GM12801 (cell line): Measurements from ENCODE around the gene OXLD1.

Experiments
- TF ChIP-seq, protein P1 (sequence below): IDR thresholded peaks from one replicate; pipeline ENCODE4 v1.5.1; 2011; ENCODE audit warnings: control low read depth; ENCODE audit not compliant: insufficient read length; ENCODE audit errors: extremely low read depth

OXLD1 gene

DNA sequence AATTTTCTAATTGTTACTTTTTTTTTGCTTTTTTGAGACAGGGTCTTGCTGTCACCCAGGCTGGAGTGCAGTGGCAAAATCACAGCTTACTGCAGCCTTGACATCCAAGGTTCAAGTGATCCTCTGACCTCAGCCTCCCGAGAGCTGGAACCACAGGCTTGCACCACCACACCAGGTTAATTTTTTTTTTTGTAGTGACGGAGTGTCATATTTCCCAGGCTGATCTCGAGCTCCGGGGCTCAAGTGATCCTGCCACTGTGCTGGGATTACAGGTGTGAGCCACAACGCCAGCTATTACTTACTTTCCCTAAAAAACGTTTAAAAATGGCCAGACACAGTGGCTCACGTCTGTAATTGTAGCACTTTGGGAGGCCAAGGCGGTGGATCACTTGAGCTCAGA is 36.1 kb downstream of the OXLD1 start:
- TF ChIP-seq, protein P1, sequence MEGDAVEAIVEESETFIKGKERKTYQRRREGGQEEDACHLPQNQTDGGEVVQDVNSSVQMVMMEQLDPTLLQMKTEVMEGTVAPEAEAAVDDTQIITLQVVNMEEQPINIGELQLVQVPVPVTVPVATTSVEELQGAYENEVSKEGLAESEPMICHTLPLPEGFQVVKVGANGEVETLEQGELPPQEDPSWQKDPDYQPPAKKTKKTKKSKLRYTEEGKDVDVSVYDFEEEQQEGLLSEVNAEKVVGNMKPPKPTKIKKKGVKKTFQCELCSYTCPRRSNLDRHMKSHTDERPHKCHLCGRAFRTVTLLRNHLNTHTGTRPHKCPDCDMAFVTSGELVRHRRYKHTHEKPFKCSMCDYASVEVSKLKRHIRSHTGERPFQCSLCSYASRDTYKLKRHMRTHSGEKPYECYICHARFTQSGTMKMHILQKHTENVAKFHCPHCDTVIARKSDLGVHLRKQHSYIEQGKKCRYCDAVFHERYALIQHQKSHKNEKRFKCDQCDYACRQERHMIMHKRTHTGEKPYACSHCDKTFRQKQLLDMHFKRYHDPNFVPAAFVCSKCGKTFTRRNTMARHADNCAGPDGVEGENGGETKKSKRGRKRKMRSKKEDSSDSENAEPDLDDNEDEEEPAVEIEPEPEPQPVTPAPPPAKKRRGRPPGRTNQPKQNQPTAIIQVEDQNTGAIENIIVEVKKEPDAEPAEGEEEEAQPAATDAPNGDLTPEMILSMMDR = no peak

DNA sequence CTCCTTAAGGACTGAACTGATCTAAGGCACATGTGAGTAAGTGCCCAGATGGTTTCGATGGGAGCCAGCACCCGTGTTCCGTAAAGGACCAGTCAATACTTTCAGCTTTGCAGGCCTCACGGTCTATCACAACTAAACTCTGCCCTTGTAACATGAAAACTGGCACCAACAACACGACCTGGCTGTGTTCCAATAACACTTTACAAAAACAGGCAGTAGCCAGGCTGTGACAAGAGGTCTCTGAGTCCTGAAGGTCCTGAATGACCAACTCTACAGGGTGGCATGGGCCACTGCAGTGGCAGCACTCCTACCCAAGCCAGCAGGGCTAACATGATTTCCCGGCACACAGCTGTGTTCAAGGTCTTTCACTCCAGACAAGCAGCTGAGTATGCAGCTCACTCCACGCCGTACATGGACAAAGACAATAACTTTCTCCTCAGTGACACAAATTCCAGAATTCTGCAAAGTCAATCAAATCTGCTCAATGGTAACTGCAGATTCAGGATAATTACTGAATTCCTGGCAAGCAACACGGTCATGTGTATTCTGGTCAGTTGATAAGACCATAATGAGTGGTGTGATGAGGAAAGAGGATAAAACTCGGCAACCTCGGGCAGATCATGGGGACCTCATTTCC is 44.8 kb downstream of the OXLD1 start:
- TF ChIP-seq, protein P1 = no peak

DNA sequence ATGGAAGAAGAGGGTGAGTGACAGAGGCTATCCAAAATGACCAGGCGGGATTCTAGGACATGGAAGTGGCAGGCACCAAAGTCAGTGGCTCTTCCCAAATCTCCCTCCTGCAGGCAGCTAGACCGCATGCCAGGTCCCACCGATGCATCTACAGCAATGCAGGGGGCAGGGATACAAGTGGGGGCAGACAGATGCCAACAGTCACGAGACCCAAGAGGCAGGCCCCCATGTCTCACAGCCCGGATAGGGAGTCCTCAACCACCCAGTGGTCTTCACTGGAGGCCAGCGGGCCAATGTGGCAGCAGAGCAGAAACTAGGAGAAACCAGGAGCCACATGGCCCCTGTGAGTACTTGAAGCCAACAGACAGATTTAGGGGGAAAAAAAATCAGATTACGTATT is 49.5 kb downstream of the OXLD1 start:
- TF ChIP-seq, protein P1 = no peak

DNA sequence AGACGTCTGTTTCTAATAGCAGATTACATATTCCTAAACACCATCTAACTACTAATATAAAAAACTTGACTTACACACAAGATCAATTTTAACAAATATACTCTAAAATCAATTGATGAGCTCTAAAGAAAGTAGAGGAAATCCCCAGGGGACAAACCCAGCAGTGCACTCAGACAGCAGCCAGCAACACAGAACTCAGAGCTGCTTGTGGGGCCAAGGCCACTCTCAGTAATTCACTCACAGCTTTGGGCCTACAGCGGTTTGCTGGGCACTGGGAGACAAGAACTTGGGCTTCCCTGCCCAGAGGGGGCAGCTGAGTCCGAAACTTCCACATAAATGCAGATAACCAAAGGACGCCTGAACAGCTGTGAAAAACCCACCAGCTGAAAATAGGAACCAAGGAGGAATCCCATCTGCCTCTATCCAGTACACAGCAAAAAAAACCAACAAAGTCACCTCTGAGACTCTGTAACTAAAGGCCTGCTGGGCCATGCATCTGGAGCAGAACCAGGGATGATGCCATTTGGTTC is 50.9 kb downstream of the OXLD1 start:
- TF ChIP-seq, protein P1 = no peak
